Fibroblast of villous mesenchyme (primary cell): ENCODE data around the gene PPARGC1A. TPM values are rescaled to one million over a fixed set of nuclear protein-coding genes. Genes with fewer than 3 reads are reported as not detected.

Experiments used
- DNase-seq: peaks from one replicate; pipeline ENCODE4 v3.0.0-alpha.2; 2010; ENCODE audit warnings: low read depth
- H3K4me3 ChIP-seq: 2 replicates; pipeline ENCODE4 v1.5.1; 2011; ENCODE audit warnings: low read depth, mild to moderate bottlenecking, low read length
- total RNA-seq: library from RNA; depleted of rRNA; stranded (reverse); fragments of >200 nt; gene quantifications from 2 replicates; pipeline ENCODE4 v1.2.3, GENCODE V29; 2012
- TF ChIP-seq, protein P1 (sequence below): IDR thresholded peaks from 2 replicates; pipeline ENCODE4 v1.5.1; 2012; ENCODE audit warnings: low read depth, mild to moderate bottlenecking, low read length; ENCODE audit not compliant: insufficient read depth

The PPARGC1A gene
- total RNA-seq, 1 donor, result 0.86 TPM

DNA sequence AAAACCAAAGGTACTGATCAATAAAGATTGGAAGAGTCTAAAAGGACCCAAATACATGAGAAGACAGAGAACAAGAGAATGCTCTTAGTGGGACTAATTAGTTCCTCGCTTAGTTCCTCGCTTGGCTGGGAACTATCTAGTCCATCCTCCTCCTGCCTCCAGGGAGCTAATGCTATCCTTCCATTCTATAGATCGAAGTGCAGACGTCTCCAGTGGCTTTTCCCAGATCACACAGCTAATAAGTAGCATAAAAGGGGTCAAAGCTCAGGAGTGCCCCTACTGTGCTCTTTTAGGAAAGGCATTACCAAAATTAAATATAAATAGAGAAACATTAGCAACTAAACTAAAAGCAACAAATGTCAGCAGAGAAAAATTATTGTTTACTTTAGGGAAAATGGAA, 42.3 kb upstream of the PPARGC1A start:
- no peak for DNase-seq
- no peak overlapping the region for H3K4me3 ChIP-seq
- TF ChIP-seq, protein P1, sequence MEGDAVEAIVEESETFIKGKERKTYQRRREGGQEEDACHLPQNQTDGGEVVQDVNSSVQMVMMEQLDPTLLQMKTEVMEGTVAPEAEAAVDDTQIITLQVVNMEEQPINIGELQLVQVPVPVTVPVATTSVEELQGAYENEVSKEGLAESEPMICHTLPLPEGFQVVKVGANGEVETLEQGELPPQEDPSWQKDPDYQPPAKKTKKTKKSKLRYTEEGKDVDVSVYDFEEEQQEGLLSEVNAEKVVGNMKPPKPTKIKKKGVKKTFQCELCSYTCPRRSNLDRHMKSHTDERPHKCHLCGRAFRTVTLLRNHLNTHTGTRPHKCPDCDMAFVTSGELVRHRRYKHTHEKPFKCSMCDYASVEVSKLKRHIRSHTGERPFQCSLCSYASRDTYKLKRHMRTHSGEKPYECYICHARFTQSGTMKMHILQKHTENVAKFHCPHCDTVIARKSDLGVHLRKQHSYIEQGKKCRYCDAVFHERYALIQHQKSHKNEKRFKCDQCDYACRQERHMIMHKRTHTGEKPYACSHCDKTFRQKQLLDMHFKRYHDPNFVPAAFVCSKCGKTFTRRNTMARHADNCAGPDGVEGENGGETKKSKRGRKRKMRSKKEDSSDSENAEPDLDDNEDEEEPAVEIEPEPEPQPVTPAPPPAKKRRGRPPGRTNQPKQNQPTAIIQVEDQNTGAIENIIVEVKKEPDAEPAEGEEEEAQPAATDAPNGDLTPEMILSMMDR, result no peak

DNA sequence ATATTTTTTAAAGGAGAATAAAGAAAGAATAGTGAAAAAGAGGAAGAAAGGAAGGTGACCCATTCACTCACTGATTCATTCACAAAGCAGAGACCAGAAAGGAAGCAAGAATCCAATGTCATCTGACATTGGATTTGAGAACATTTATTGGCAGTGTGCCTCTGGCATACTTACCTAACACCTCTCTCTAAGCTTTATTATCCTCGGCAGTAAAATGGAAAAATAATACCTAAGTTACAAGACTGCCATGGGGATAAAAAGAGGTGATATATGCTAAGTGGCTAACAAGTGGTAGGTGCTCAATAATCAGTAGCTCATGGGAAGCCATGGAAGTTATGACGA, 41.6 kb upstream of the PPARGC1A start:
- no peak overlapping the region for H3K4me3 ChIP-seq
- TF ChIP-seq, protein P1, result no peak
- no peak for DNase-seq

DNA sequence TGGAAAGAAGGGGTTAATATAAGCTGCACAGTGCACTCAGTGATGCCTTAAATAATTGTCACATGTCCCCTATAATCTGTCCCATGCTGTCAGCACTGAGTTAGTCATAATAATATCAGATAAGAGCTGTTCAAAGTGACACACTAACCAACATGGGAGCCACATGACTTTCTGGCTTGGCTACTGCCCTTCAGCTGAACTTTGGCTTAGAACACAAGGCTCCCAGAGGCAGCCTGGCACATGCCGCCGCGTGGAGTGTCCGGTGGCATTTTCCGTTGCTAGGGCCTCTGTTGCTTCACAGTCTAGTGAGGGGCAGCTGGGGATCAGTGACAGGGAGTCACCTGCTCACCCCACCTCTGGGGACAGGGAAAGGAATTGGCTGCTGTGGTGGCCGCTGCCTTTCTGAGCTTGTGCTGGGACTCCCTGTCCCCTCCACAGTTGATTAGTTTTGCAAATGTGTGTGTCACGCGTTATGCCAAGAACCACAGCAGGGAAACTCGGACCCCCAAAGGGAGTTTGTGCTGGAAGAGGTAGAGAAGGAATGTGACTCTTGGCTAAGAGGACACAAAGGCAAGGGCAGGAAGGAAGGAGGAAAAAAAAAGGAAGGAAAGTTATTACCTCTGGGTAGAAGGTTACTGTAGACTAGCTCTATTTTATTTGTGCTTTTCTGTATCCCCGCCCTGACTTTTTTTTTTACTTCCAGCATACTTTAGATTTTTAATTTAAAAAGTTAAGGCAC, 41.1 kb upstream of the PPARGC1A start:
- TF ChIP-seq, protein P1, result no peak
- no peak overlapping the region for H3K4me3 ChIP-seq
- DNase-seq, result no peak

DNA sequence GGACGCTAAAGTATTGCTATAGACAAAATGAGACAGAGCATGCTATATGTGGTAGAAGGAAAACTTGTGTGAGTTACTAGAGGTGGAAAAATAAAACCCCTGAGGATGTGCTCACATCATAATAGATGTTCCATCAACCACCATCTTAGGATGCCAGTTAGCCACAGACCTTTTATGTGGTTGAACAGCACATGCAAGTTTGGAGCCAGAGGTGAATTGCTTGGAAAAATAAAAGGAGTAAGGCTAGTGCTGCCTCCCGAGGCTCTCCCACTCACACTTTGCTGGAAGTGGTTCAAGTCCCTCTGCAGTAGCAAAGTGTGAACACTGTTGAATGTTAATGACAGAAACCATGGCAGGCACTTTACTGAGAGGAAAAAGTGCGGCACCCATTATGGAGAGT, 39.4 kb upstream of the PPARGC1A start:
- TF ChIP-seq, protein P1, result no peak
- no peak for DNase-seq
- no peak overlapping the region for H3K4me3 ChIP-seq

DNA sequence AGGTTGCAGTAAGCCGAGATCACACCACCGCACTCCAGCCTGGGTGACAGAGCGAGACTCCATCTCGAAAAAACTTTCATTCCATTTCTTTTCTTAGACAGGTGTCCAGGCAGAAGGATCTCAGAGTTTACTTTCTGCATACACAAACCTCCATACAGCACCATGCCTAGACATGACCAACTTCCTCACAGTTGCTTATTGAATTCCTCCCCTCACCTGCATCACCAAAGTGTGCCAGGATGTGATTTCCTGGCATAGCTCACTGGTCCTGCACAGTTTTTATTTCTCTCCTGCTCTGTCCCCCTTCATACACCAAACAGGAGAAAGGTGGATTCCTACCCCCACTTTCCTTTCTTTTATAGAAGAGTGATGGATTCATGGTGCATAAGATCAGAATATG, 34.7 kb upstream of the PPARGC1A start:
- TF ChIP-seq, protein P1, result no peak
- no peak for DNase-seq
- H3K4me3 ChIP-seq, result no peak overlapping the region

DNA sequence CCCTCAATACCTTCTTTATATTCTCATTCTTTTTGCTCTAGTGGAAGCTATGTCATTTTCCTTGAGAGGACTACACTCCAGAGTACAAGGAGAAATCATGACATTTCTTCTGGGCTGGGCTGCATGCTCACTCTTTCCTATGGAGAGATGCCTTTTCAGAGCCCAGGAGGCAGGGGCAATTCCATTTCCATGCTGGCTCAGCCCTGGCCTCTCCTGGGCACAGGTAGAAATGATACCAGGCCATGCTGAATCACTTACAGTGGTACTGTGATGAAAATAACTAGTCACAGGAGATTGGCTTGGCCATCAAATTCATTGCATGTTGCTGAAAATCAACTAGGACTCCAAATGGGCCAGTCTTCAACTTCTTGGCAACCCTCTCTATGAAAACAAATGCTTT, 34.0 kb upstream of the PPARGC1A start:
- DNase-seq, result no peak
- TF ChIP-seq, protein P1, result no peak
- H3K4me3 ChIP-seq, result no peak overlapping the region

DNA sequence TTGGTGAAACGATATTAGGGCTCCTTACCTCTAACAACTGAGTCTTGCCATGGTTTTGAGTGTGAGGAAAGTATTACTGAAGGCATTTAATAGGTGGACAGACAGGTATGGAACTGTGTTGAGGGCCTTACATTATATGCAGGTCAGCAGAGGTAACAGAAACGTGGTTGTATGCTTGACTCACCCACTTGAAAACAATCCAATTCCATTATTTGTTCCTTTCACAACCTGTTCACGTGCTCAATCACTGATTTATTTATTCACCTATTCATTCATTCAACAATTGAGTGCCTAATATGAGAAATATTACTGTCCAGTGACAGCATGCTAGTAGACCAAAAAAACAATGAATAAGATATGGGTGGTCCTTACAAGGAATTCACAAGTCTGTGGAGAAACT, 33.3 kb upstream of the PPARGC1A start:
- H3K4me3 ChIP-seq, result no peak overlapping the region
- no peak for DNase-seq
- TF ChIP-seq, protein P1, result no peak
